GM12892 (cell line): ENCODE measurements around the gene RAET1E.
"Not testable (repeated sequence)": the region's sequence is repeated elsewhere in the genome, so short reads cannot be mapped to it uniquely, and the experiment has no call there.

ENCODE experiments used
- POLR2A ChIP-seq: IDR thresholded peaks from 2 replicates; pipeline ENCODE4 v1.6.1; 2011; ENCODE audit warnings: low read depth, low read length, control low read depth
- POLR2AphosphoS5 ChIP-seq: IDR thresholded peaks from 2 replicates; pipeline ENCODE4 v1.6.1; 2011; ENCODE audit warnings: low read depth, low read length, control low read depth
- TAF1 ChIP-seq: IDR thresholded peaks from 2 replicates; pipeline ENCODE4 v1.6.1; 2011; ENCODE audit warnings: low read depth, mild to moderate bottlenecking, control low read depth, low read length, borderline replicate concordance

DNA sequence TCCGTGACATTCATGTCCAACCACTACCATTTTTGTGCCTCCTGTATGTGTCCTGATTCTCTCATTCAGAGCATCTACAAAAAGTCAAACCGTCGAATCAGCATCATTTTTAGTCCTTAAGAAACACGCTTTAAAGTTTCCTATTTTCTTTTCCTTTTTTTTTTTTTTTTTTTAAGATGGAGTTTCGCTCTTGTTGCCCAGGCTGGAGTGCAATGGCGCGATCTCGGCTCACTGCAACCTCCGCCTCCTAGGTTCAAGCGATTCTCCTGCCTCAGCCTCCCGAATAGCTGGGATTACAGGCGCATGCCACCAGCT is 35.5 kb downstream of the RAET1E start:
- not testable (repeated sequence) for TF ChIP-seq POLR2A, POLR2AphosphoS5, TAF1
